T-cell (primary cell): ENCODE data around the gene CD7. TPM values are rescaled to one million over a fixed set of nuclear protein-coding genes. Genes with fewer than 3 reads are reported as not detected.

Experiments used
- ATAC-seq, 4 experiments: fragments of 200-7000 bp in 3 of 4; fragments of 150-1000 bp in 1 of 4; cut with Tn5 transposase; replicated peaks in 1 of 4; 1 replicate in 3 of 4; 2 replicates in 1 of 4; pipeline ENCODE4 v1.10.0; 2021; ENCODE audit warnings: moderate library complexity in 3 of 4, mild to moderate bottlenecking in 2 of 4, moderate number of reproducible peaks in 1 of 4
- CTCF ChIA-PET, 2 donors: fragments of 300-600 bp; sonication (Branson Sonifier 250); formaldehyde crosslinking; loops; one replicate each; lab custom pipeline; 2022; ENCODE audit warnings: antibody characterized with exemption in 2 of 2; lab: Charles Lee
- POLR2A ChIA-PET, 2 donors: fragments of 300-600 bp; sonication (Branson Sonifier 250); formaldehyde crosslinking; loops; one replicate each; lab custom pipeline; 2022; ENCODE audit warnings: antibody characterized with exemption in 2 of 2; lab: Charles Lee
- DNase-seq, 35 experiments: peaks; one replicate each; pipeline versions ENCODE4 v3.0.0 to v3.0.0-alpha.2; 2013 to 2023
- H3K27ac ChIP-seq: one replicate; pipeline ENCODE4 v1.5.1; 2013; ENCODE audit warnings: low read length
- H3K27me3 ChIP-seq, 2 experiments: replicated peaks in 1 of 2; 1 replicate in 1 of 2; 2 replicates in 1 of 2; pipeline versions ENCODE4 v1.6.1 to v1.7.0; 2013; ENCODE audit warnings: low read length in 1 of 2, mixed read lengths in 1 of 2; ENCODE audit not compliant: control insufficient read depth in 2 of 2, insufficient read depth in 2 of 2; ENCODE audit errors: extremely low read depth in 1 of 2
- H3K36me3 ChIP-seq, 2 donors: 1 replicate in 1 of 2; 2 replicates in 1 of 2; pipeline versions ENCODE4 v1.6.1 to v1.7.0; 2013; ENCODE audit warnings: low read length in 1 of 2; ENCODE audit not compliant: control insufficient read depth in 2 of 2, insufficient read depth in 1 of 2; ENCODE audit errors: extremely low read depth in 1 of 2
- H3K4me1 ChIP-seq, 2 experiments: 1 replicate in 1 of 2; 2 replicates in 1 of 2; pipeline versions ENCODE4 v1.6.1 to v1.7.0; 2013; ENCODE audit warnings: low read length in 2 of 2, mixed read lengths in 1 of 2; ENCODE audit not compliant: insufficient read depth in 2 of 2, control insufficient read depth in 1 of 2; ENCODE audit errors: extremely low read depth in 1 of 2
- H3K4me3 ChIP-seq, 2 donors: 1 replicate in 1 of 2; 2 replicates in 1 of 2; pipeline versions ENCODE4 v1.5.1 to v1.7.0; 2013; ENCODE audit warnings: mild to moderate bottlenecking in 2 of 2, low read length in 1 of 2, moderate library complexity in 1 of 2; ENCODE audit not compliant: control insufficient read depth in 1 of 2; ENCODE audit errors: extremely low read depth in 1 of 2
- H3K9me3 ChIP-seq: 2 replicates; pipeline ENCODE4 v1.7.0; 2013
- H3K27ac Mint-ChIP-seq, 2 donors: one replicate each; pipeline ENCODE4 v1.8.0; 2020 to 2021; ENCODE audit warnings: mild to moderate bottlenecking in 2 of 2, mixed read lengths in 2 of 2
- H3K27me3 Mint-ChIP-seq, 2 donors: one replicate each; pipeline ENCODE4 v1.8.0; 2021 to 2022; ENCODE audit warnings: mixed read lengths in 2 of 2
- H3K36me3 Mint-ChIP-seq: one replicate; pipeline ENCODE4 v1.8.0; 2021; ENCODE audit warnings: mixed read lengths
- H3K4me1 Mint-ChIP-seq, 3 donors: one replicate each; pipeline ENCODE4 v1.8.0; 2020 to 2022; ENCODE audit warnings: mixed read lengths in 3 of 3, mild to moderate bottlenecking in 1 of 3
- H3K4me3 Mint-ChIP-seq, 3 donors: one replicate each; pipeline ENCODE4 v1.8.0; 2020 to 2022; ENCODE audit warnings: mild to moderate bottlenecking in 3 of 3, mixed read lengths in 3 of 3, moderate library complexity in 3 of 3
- H3K9me3 Mint-ChIP-seq, 3 donors: one replicate each; pipeline ENCODE4 v1.8.0; 2020 to 2022; ENCODE audit warnings: mixed read lengths in 3 of 3
- WGBS: methylation state at CpG from one replicate; pipeline ENCODE4 v1.1.5; 2013; ENCODE audit warnings: missing lambda C conversion rate; ENCODE audit not compliant: insufficient coverage; 5-methylcytosine and 5-hydroxymethylcytosine counted together
- total RNA-seq, 35 experiments: library from RNA in 6 of 35; stranded (reverse) in 6 of 35; fragments of 120-200 nt in 1 of 35; gene quantifications; one replicate each; pipeline versions ENCODE4 v1.2.1 to v1.2.4 and lab custom pipeline; 2013 to 2026

CD7 gene
- total RNA-seq, 5 donors from 2014 or later (not counting 1 experiment from before 2014, with no cell fraction given) = 104 to 265 (median 135) TPM

- 87% methylated on average over 17 of the region's 19 CpGs for WGBS
- peaks cover 15 to 23% (median 15%) of the 10 kb centered on the region in 3 donors for H3K4me1 Mint-ChIP-seq
- no peaks in the 10 kb centered on the region for H3K36me3 Mint-ChIP-seq
- H3K27me3 ChIP-seq = peaks cover 0 to 59% of the 10 kb centered on the region in 2 experiments
- no peak for ATAC-seq
- ChIA-PET POLR2A (no interaction called here), CTCF (no interaction called here)
- DNase-seq = no peak
- H3K4me3 ChIP-seq = no peak overlapping the region
- H3K9me3 ChIP-seq = no peaks in the 10 kb centered on the region
- peaks cover 6 to 36% of the 10 kb centered on the region in 2 experiments for H3K4me1 ChIP-seq
- H3K27ac Mint-ChIP-seq = no peak overlapping the region
- H3K9me3 Mint-ChIP-seq = no peaks in the 10 kb centered on the region
- no peaks in the 10 kb centered on the region for H3K36me3 ChIP-seq
- H3K4me3 Mint-ChIP-seq = no peak overlapping the region
- H3K27me3 Mint-ChIP-seq = peaks cover 3 to 4% of the 10 kb centered on the region in 2 donors
- no peak overlapping the region for H3K27ac ChIP-seq
These were observed 12.4 kb upstream of the CD7 start for GRCh38 chr17:82329683-82330321.

- H3K27ac ChIP-seq = no peak overlapping the region
- H3K4me1 ChIP-seq = peaks cover 3 to 31% of the 10 kb centered on the region in 2 experiments
- ATAC-seq (no peak), DNase-seq (no peak)
- Mint-ChIP-seq H3K4me1 (peaks cover 10 to 21% (median 17%) of the 10 kb centered on the region in 3 donors), H3K9me3 (no peaks in the 10 kb centered on the region), H3K36me3 (no peaks in the 10 kb centered on the region), H3K27ac (peak overlapping the region in 1 of 2 donors; percentile 15), H3K27me3 (peaks cover 3 to 4% of the 10 kb centered on the region in 2 donors), H3K4me3 (no peak overlapping the region)
- CTCF ChIA-PET = no interaction called here
- H3K4me3 ChIP-seq = no peak overlapping the region
- POLR2A ChIA-PET = no interaction called here
- H3K27me3 ChIP-seq = peaks cover 0 to 54% of the 10 kb centered on the region in 2 experiments
- H3K36me3 ChIP-seq = no peaks in the 10 kb centered on the region
- WGBS = 86% methylated on average over 15 of the region's 15 CpGs
- no peaks in the 10 kb centered on the region for H3K9me3 ChIP-seq
These were observed 11.6 kb upstream of the CD7 start for GRCh38 chr17:82328994-82329507.

- Histone ChIP-seq H3K9me3 (no peaks in the 10 kb centered on the region), H3K36me3 (no peaks in the 10 kb centered on the region), H3K4me1 (peaks cover 5 to 25% of the 10 kb centered on the region in 2 experiments), H3K4me3 (no peak overlapping the region), H3K27me3 (peaks cover 0 to 47% of the 10 kb centered on the region in 2 experiments), H3K27ac (no peak overlapping the region)
- Mint-ChIP-seq H3K36me3 (no peaks in the 10 kb centered on the region), H3K9me3 (no peaks in the 10 kb centered on the region), H3K27ac (no peak overlapping the region), H3K4me1 (peaks cover 10 to 20% (median 17%) of the 10 kb centered on the region in 3 donors), H3K4me3 (no peak overlapping the region), H3K27me3 (peaks cover 3 to 4% of the 10 kb centered on the region in 2 donors)
- DNase-seq (no peak), ATAC-seq (no peak)
- POLR2A ChIA-PET = no interaction called here
- CTCF ChIA-PET = no interaction called here
- WGBS = 82% methylated on average over 16 of the region's 28 CpGs
These were observed 11.0 kb upstream of the CD7 start for GRCh38 chr17:82328141-82328993.

- H3K36me3 Mint-ChIP-seq = no peaks in the 10 kb centered on the region
- H3K4me3 Mint-ChIP-seq = no peak overlapping the region
- H3K4me3 ChIP-seq = no peak overlapping the region
- WGBS = 86% methylated on average over 11 of the region's 16 CpGs
- ATAC-seq (no peak), DNase-seq (no peak)
- CTCF ChIA-PET = no interaction called here
- no peaks in the 10 kb centered on the region for H3K9me3 ChIP-seq
- peaks cover 1% of the 10 kb centered on the region in 2 donors for H3K27me3 Mint-ChIP-seq
- peaks cover 7 to 16% (median 14%) of the 10 kb centered on the region in 3 donors for H3K4me1 Mint-ChIP-seq
- H3K36me3 ChIP-seq = no peaks in the 10 kb centered on the region
- H3K4me1 ChIP-seq = peaks cover 2 to 18% of the 10 kb centered on the region in 2 experiments
- no peaks in the 10 kb centered on the region for H3K9me3 Mint-ChIP-seq
- peaks cover 0 to 42% of the 10 kb centered on the region in 2 experiments for H3K27me3 ChIP-seq
- no peak overlapping the region for H3K27ac ChIP-seq
- H3K27ac Mint-ChIP-seq = no peak overlapping the region
- POLR2A ChIA-PET = no interaction called here
These were observed 10.3 kb upstream of the CD7 start for GRCh38 chr17:82327757-82328140.

- no peak overlapping the region for H3K27ac ChIP-seq
- ChIA-PET CTCF (no interaction called here), POLR2A (no interaction called here)
- H3K4me3 Mint-ChIP-seq = no peak overlapping the region
- H3K4me1 ChIP-seq = peaks cover 2 to 16% of the 10 kb centered on the region in 2 experiments
- H3K27ac Mint-ChIP-seq = no peak overlapping the region
- H3K4me1 Mint-ChIP-seq = peaks cover 4 to 12% (median 10%) of the 10 kb centered on the region in 3 donors
- no peaks in the 10 kb centered on the region for H3K9me3 ChIP-seq
- no peaks in the 10 kb centered on the region for H3K9me3 Mint-ChIP-seq
- no peaks in the 10 kb centered on the region for H3K27me3 Mint-ChIP-seq
- no peak for DNase-seq
- WGBS = 94% methylated on average over 7 of the region's 15 CpGs
- H3K36me3 Mint-ChIP-seq = no peaks in the 10 kb centered on the region
- H3K36me3 ChIP-seq = no peaks in the 10 kb centered on the region
- H3K4me3 ChIP-seq = no peak overlapping the region
- H3K27me3 ChIP-seq = peaks cover 0 to 42% of the 10 kb centered on the region in 2 experiments
- no peak for ATAC-seq
These were observed 9.9 kb upstream of the CD7 start for GRCh38 chr17:82327289-82327688.
